Kidney (tissue), 14 donors: ENCODE data around the gene NKIRAS1. TPM values are rescaled to one million over a fixed set of nuclear protein-coding genes. Genes with fewer than 3 reads are reported as not detected.

Source experiments
- DNase-seq, 5 donors: peaks; one replicate each; pipeline ENCODE4 v3.0.0-alpha.2; 2013 to 2020
- FAIRE-seq: peaks from 2 replicates; lab custom pipeline; 2012; peaks lifted over from hg19 to GRCh38; lab: Jason Lieb, UNC
- H3K27ac ChIP-seq, 2 donors: one replicate each; pipeline ENCODE4 v1.7.0; 2013; ENCODE audit warnings: low read depth in 2 of 2, low read length in 2 of 2, inconsistent platforms in 1 of 2
- H3K27me3 ChIP-seq: one replicate; pipeline ENCODE4 v1.7.1; 2013; ENCODE audit warnings: low read length, inconsistent platforms; ENCODE audit not compliant: control insufficient read depth, insufficient read depth
- H3K36me3 ChIP-seq, 3 donors: one replicate each; pipeline versions ENCODE4 v1.7.0 to v1.7.1; 2013; ENCODE audit warnings: low read length in 3 of 3, control low read depth in 1 of 3, inconsistent platforms in 1 of 3; ENCODE audit not compliant: insufficient read depth in 3 of 3, control insufficient read depth in 2 of 3
- H3K4me1 ChIP-seq, 3 donors: one replicate each; pipeline versions ENCODE4 v1.7.0 to v1.7.1; 2013; ENCODE audit warnings: low read length in 3 of 3, inconsistent platforms in 1 of 3, low read depth in 1 of 3; ENCODE audit not compliant: control insufficient read depth in 2 of 3, insufficient read depth in 2 of 3
- H3K4me3 ChIP-seq, 3 donors: one replicate each; pipeline versions ENCODE4 v1.7.0 to v1.8.1; 2013; ENCODE audit warnings: low read length in 3 of 3, control low read depth in 1 of 3, inconsistent platforms in 1 of 3
- H3K9ac ChIP-seq, 3 donors: one replicate each; pipeline versions ENCODE4 v1.7.0 to v1.7.1; 2013; ENCODE audit warnings: low read length in 3 of 3, control low read depth in 1 of 3, inconsistent platforms in 1 of 3
- H3K9me3 ChIP-seq, 3 donors: one replicate each; pipeline versions ENCODE4 v1.7.0 to v1.7.1; 2013; ENCODE audit warnings: low read length in 3 of 3, control low read depth in 1 of 3, inconsistent platforms in 1 of 3; ENCODE audit not compliant: control insufficient read depth in 2 of 3, insufficient read depth in 1 of 3
- intact Hi-C: fragments of 100-400 bp; cut with DNase I; formaldehyde crosslinking; loops from one replicate; pipeline ENCODE4 v1.11.1; 2022
- polyA plus RNA-seq: library from polyadenylated mRNA; stranded (reverse); fragments of 350-450 nt; fragmentation: Illumina TruSeq; extraction: RNeasy Lipid Tissue Mini Kit (QIAGEN cat#74804); gene quantifications from one replicate; pipeline ENCODE4 v1.2.3, GENCODE V29; 2014; ENCODE audit warnings: low read depth, low replicate concordance; ENCODE audit not compliant: insufficient read depth
- total RNA-seq: library from RNA; stranded (reverse); fragmentation: NEBNext Ultra II Directional; extraction: Animal tissue kit (Norgen Biotek cat#: 25700); gene quantifications from one replicate; pipeline ENCODE4 v1.2.1, GENCODE V29; 2021
- TF ChIP-seq, protein P1 (sequence below): IDR thresholded peaks from 3 replicates; pipeline ENCODE4 v1.5.1; 2012; ENCODE audit warnings: mild to moderate bottlenecking, moderate library complexity, borderline replicate concordance; ENCODE audit not compliant: insufficient read depth; ENCODE audit errors: extremely low read depth
- donor health status: control.
- donor health status: control.
- donor health status: control.
- donor health status: control.
- donor health status: control.
- donor health status: DM: yes; HTN: yes; CAD: no.
- donor health status: Normal renal cell carcinoma (clear cell type).

NKIRAS1 gene
- total and polyA plus RNA-seq, 2 donors from 2014 or later = 7.1 to 17.2 TPM

DNA sequence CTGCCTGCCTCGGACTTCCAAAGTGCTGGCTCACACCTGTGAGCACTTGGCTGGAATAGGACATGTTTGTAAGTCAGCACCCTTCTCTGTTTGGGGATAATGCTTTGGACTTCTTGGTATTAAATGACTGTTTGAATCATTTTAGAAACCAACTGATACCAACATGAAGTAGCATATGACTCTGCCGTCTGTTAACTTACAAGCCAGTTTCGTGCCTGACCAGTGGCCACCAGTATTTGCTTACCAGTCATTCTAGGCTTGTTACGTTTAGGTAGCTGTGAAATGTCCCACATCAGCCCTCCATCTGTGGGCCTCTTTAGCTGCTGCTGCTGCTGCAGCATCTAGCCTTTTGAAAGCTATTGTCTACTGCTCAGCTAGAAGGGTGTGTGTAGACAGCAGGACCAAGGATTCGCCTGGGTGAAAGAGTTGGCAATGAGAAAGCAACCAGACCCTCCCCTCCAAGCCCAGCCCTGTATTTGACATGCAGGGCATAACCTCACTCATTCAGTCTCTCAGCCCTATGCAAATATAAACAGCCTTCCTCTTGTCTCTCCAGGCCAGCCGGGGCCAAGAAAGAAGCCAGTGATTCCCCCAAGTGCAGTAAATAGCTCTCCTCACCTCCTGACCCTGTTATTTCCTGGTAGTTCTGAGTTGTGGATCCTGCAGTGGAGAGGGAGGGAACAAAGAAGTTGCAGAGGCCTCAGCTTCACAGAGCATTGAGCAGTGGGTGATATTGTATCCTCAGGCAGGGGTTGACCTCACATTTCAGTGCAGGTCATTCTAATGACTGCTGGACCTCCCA lies 51.0 kb downstream of the NKIRAS1 start:
- Histone ChIP-seq H3K4me3 (no peak overlapping the region), H3K36me3 (no peaks in the 10 kb centered on the region), H3K27ac (peak overlapping the region; percentile 13 to 29), H3K9me3 (no peaks in the 10 kb centered on the region), H3K9ac (no peak overlapping the region), H3K27me3 (no peaks in the 10 kb centered on the region), H3K4me1 (peaks cover 5 to 16% (median 10%) of the 10 kb centered on the region in 3 donors)
- peak; percentile 60 to 89 (median 76) for DNase-seq
- FAIRE-seq = no peak
- intact Hi-C loops = no loop called here
- TF ChIP-seq, protein P1, sequence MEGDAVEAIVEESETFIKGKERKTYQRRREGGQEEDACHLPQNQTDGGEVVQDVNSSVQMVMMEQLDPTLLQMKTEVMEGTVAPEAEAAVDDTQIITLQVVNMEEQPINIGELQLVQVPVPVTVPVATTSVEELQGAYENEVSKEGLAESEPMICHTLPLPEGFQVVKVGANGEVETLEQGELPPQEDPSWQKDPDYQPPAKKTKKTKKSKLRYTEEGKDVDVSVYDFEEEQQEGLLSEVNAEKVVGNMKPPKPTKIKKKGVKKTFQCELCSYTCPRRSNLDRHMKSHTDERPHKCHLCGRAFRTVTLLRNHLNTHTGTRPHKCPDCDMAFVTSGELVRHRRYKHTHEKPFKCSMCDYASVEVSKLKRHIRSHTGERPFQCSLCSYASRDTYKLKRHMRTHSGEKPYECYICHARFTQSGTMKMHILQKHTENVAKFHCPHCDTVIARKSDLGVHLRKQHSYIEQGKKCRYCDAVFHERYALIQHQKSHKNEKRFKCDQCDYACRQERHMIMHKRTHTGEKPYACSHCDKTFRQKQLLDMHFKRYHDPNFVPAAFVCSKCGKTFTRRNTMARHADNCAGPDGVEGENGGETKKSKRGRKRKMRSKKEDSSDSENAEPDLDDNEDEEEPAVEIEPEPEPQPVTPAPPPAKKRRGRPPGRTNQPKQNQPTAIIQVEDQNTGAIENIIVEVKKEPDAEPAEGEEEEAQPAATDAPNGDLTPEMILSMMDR = no peak

GRCh38 chr3:23864931-23865330 lies 51.9 kb downstream of the NKIRAS1 start:
- TF ChIP-seq, protein P1 = no peak
- H3K9ac ChIP-seq = no peak overlapping the region
- H3K27me3 ChIP-seq = no peaks in the 10 kb centered on the region
- peak in 2 of 5 donors; percentile 43 to 71 for DNase-seq
- no peak for FAIRE-seq
- intact Hi-C loops = no loop called here
- H3K9me3 ChIP-seq = no peaks in the 10 kb centered on the region
- H3K27ac ChIP-seq = peak overlapping the region; percentile 1 to 29
- H3K36me3 ChIP-seq = no peaks in the 10 kb centered on the region
- H3K4me1 ChIP-seq = peaks cover 5 to 16% (median 10%) of the 10 kb centered on the region in 3 donors
- no peak overlapping the region for H3K4me3 ChIP-seq

DNA sequence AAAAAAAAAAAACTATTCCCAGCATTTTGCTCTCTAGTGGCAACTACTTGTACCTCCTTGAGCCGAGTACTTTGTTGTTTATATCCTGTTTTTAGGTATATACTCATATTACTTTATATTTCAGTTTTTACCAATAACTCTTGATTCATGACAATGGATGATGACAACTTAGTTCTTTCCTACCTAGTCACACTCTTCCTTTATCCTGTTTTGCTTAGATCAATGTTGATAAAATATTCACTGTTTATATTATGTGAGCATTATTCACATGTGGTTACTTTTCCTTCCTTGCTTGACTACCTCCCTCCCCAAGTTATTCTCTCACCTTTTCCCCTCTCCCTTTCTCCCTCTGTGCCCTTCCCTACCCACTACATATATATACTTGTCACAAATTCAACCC lies 53.7 kb downstream of the NKIRAS1 start:
- Histone ChIP-seq H3K27me3 (no peaks in the 10 kb centered on the region), H3K4me1 (peaks cover 7 to 22% (median 20%) of the 10 kb centered on the region in 3 donors), H3K9ac (no peak overlapping the region), H3K4me3 (no peak overlapping the region), H3K9me3 (no peaks in the 10 kb centered on the region), H3K36me3 (no peaks in the 10 kb centered on the region), H3K27ac (no peak overlapping the region)
- FAIRE-seq (no peak), DNase-seq (no peak)
- intact Hi-C loops = no loop called here
- TF ChIP-seq, protein P1 = no peak
